CD4-positive, alpha-beta T cell treated with Interleukin-4 for 4 hours (primary cell): ENCODE measurements around the gene MBOAT1.

Source experiments
- DNase-seq: peaks from one replicate; pipeline ENCODE4 v3.0.0-alpha.2; 2020

Gene MBOAT1

DNA sequence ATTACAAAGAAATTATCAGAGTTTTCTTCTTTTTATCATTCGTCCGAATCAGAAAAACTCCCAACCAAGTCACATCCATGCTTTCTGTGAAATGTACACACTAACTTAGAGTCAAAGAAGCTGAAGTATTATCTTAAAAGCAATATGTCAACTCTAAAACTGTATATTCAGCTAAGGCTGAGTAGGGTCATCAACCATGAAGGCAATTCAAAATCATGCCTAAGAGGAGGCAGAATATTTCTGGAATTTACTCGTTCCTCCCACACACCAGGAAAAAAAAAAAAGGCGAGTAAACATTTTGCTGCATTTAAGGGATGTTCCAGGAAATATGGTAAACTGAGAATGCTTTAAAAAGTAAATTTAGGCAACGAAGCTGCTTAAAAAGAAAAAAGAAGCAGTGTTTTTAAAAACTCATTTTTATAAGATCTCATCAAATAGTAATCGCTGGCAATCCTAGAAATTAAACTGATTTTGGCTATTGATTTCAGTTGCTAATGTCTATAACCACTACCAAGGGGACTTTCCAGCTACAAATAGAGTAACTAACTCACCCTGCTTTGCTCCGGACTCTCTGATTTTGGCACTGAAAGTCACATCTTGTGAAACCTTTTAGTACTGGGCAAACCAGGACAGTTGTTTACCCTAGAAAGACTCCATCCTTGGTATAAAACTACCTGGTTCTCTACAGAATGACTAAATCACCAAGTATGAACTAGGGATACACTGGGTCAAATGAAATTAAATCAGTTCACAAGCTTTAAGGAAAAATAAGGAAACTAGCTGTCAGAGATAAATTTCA lies 82.8 kb downstream of the MBOAT1 start:
- no peak for DNase-seq

DNA sequence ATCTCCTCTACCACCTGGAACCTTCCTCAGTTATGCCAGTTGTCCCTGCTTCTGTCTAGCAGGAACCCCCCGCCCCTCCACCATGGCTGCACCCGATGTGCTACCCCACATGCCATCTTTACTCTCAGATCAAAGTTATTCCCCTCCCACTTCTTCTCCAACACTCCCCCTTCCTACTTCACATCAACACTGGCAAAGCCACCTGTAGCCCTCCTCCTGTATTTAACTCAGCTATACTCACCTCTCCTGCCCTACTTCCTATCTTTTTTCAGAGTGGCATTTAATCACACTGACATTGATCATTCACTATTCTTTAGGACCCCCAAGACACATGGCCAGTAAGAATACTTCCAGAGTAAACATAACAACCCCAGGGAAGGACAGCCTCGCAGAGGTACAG lies 84.3 kb downstream of the MBOAT1 start:
- no peak for DNase-seq

DNA sequence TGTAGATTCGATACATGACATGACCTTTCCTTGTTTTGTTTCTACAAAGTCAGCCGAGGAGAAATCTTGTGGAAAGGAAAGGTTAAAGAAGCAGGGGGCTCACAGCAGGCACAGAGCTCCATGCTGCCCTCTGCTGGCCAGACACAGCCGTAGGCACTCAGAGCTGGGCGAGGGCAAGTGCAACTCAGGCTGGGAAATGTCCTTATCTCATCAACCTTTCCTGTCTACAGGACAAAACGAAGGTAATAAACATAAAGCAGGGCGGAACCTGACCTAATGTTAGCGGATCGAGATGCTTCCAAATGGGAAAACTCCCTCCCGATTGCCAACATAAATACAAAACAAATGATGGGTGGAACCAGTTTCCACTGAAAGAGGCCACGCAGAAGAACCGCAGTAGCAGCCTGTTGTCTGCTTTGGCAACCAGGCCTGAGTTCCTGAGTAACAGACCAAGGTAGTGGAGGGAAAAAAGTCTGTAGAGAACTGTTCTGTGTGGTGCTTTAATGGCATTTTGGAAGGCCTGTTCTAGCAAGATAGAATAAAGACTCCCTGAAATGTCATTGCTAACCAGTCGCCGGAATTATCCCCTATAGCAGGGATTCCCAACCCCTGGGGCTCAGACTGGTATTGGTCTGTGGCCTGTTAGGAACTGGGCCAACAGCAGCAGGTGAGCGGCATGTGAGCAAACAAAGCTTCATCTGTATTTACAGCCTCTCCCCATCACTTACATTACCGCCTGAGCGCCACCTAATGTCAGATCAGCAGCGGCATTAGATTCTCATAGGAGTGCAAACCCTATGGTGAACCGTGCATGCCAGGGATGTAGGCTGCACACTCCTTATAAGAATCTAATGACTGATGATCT lies 85.2 kb downstream of the MBOAT1 start:
- peak; percentile 46 for DNase-seq

DNA sequence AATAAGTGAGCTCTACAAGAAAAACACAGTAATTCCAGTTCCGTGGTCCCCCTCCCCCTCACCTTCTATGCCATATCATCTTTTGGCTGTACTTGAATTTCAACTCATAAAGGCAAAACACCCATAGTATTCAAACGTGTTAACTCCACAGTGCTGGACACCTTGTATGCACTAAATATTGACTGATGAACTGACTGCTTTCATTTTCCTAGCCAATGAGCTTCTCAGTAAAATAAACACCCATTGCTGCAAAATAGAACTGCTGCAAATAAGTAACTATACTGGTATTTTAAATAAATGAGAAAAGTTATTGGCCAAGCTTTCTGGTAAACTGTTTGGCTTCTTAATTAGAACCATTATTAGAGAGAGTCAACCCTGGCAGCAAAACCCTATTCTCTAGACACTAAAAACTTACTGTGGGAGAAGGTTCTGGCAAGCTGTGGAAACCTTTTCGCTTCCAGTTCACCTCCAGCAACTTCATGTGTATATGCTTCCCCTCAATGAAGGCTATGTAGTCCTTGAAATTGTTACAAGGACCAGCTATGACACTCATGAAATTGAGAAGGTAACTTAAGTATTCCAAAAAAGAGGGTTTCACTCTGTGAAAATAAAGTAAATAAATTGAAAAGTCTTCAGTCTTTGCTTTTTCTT lies 86.0 kb downstream of the MBOAT1 start:
- no peak for DNase-seq

DNA sequence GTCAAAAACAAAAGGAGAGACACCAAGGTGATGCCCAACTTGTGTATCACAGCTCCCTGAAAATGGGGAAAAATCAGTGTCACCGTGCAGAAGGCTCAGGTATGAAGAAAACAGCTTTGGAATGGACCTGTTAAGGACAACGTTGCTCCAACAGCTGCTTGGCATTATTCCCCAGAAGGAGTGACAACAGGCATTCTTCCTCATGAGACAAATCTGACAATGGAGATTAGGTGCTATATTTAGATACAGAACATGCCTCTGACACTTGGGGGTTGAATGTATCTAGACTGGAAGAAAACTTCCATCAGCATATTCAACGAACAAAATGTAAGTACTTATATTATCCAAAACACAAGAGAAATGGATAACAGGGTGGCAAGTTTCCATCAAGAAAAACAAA lies 87.7 kb downstream of the MBOAT1 start:
- no peak for DNase-seq

DNA sequence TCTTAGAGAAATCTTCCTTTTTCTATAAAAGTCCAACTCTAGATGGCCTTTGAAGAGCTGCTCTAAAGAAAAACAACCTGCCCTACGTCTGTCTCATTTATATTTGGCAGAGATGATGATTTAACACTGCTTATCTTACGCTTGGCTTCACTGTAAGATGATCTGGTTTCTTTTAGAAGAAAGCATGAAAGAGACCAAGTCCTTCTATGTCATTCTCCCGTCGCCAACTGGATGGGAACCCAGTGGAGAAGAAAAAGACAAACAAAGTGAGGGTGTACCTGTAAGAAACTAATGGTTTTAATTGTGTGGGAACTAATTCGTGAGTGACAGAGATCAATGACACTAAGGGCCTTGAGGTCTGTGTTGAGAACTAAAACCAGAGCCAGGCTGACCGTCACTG lies 92.8 kb downstream of the MBOAT1 start:
- DNase-seq = no peak

DNA sequence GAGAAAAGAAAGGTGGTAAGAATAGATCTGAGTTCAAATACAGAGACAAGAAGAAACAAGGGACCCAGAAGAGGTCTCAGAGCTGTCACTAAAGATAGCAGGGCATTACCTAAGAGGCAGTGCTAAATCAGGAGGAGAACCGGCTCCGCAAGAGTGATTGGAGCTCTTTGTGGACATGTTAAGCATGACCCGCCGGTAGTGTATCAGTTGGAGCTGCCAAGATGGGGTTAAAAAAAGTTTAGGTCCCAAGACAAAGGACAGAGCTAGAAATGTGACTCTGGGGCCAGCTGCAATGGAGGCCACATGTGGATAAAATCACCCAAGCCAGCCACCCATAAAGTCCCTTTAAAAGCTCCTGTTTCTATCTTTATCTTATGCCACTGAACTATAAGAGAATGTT lies 93.4 kb downstream of the MBOAT1 start:
- no peak for DNase-seq

DNA sequence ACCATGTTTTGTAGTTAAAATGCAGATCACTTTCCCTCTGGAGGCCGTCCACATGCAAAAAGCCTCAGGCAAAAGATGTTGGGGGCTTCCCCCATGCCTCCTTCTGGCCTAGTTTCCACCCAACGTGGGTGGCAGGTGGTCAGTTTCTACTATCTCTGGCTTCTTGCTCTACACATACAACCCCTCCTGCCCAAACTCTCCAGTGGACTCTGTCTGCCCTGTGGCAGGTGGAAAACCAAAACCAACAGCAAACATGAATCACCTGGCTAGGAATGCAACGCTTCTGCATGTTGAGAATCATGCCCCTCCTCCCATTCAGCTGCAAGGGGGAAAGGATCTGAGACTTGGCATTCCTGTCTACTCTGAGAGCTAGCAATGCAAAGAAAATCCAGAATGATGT lies 94.8 kb downstream of the MBOAT1 start:
- DNase-seq = no peak

DNA sequence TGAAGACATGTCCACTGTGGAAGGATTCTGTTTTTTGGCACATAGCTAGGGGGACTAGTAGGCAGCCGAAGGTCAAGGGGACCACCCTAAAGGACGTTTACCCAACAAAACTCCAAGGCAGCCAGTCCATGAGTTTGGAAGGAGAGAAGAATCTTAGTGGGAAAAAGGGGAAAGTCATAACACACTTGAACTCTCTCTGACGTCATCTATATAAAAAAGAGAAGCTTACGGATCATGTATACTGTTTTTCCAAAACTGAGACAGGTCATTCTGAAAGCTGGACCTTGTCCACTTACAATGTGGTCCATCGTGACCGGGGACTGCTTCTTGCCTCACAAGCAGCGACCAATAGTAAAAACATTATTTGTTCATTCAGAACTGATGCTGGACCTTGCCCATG lies 95.5 kb downstream of the MBOAT1 start:
- no peak for DNase-seq

DNA sequence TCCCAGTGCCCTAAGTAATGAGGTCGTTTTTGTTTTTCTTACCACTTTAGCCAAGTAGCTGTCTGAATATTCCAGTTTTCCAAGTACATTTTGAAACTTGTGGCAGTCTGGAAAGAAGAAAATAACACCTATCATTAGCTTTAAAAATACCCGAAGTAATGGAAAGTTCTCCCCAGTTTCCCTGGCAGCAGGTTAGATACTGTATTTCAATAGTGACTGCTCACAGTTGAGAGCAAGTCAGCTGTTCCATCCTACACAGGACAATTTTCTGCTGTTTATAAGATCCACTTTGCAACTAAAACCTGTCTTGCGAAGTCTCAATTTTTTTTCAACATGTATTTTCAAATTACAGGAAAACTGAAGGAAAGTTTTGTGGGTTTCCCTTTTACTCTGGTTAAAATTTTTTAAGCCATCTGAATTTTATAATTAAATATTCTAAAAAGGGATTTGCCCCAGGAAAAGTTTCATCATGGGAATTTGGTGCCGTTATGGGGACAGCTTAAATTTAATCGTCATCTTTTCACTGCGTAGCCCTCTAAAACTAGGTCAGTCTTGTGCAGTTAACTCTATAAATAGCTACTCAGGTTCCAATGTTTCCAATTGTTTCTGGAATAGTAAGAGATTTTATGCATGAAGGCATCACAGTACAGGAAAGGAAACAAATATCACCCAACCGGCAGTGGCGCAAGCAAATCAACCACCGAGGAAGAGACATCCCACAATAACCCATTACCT lies 96.9 kb downstream of the MBOAT1 start:
- DNase-seq = no peak

DNA sequence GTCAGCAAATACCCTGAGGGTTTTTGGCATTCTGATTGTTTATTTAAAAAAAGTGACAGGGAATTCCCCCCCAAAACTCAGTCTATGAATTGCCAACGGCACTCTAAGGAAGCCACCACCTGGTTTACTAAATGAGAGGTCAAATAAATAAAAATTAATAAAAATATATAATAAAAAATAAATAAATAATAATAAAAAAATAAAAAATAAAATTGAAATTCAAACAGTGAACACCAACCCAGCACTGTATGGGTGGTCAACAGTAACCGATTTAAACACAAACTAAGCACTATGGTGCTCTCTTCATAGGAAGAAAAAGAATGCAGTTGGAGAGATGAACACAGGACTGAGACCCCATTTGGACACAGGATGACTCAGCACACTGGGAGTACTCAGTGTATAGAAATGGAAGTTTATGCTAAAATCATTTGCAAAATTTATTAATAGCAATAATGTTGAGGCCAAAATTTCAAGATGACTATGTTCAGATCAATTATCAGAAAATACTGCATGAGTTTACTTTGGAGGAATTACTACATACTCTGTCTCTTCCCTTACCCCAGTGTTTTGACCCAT lies 98.5 kb downstream of the MBOAT1 start:
- DNase-seq = no peak

DNA sequence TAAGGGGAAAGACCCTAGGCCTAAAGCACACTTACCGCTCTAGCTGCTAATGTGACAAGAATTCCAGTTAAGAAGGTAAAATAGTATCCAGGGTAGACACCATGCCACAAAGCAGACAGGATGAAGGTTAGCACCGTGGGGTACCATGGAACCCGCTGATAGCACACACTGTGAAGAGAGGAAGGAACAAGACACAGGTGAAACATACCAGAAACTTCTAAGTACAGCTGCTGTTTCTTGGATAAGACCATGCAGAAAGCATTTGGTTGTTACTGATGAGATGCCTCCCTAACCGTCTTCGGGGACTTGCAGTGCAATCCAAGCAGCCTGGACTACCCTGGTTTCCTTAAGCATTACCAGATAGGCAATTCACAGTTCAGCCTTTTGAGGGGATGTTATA lies 99.4 kb downstream of the MBOAT1 start:
- DNase-seq = no peak

DNA sequence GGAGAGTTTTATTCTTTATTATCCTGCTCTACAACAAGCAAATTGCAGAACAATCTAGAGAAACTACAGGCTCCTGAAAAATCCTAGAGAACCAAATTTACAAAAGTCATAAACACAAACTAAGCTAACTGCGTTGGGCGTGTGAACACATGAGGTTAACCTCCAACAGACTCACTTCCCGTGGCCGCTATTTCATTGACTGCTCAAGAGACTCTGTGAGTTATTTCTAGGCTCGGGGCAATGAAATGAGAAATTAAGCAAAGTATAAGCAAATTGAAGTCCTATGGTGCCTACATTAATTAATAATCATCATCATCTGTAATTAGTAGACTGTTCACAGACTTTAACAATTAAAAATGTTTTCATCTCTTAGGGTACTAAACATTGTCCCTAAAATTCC lies 100.0 kb downstream of the MBOAT1 start:
- no peak for DNase-seq

DNA sequence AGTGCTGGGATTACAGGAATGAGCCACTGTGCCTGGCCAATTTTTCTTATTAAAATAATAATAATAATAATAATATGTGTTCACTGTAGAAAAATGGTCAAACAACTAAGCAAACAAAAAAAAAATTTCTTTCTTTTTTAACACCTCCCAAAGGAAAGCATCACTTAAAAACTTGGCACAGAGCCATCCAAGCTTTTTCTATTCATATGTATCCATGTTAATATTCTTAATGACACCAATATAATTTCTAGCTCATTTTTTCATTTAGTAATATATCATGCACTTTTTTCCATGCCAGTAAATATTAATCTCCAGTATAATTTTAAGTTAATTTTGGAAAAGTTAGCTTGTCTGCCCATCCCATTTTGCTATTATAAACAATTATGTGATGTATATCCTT lies 101.8 kb downstream of the MBOAT1 start:
- DNase-seq = no peak

DNA sequence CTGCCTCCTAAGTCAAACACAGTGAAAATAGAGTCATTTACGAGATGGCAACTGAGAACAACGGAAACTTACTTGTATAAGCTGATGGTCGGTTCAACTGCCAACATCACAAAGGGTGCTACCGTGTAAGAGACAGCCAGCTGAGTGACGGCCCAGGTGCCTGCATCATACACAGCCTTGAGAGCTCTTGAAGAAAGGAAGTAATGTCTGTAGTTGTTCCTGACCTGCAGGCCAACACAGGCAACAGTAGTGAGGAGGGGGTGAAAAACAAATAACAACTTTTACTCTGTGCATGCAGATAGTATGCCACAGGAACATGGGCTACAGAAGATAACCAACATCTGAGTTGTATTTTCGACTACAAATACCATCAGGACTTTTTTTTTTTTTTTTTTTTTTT lies 102.7 kb downstream of the MBOAT1 start:
- no peak for DNase-seq

DNA sequence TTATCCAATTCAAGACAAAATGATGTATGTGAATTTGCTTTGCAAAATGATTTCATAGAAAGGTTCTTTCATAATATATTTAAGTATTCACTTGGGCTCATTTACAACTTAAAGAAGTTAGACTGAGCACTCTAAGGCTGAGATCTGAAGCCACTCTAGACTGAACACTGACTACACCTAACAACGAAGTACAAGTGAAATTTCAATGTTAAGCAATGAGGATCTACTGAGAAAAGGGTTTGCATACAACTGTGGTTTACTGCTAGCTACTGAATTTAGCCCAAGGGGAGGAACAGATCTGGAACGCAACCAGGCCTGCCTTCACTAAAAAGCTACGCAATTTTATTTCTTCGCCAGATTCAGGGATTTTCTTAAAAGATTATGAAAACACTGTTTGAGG lies 106.4 kb downstream of the MBOAT1 start:
- DNase-seq = no peak

DNA sequence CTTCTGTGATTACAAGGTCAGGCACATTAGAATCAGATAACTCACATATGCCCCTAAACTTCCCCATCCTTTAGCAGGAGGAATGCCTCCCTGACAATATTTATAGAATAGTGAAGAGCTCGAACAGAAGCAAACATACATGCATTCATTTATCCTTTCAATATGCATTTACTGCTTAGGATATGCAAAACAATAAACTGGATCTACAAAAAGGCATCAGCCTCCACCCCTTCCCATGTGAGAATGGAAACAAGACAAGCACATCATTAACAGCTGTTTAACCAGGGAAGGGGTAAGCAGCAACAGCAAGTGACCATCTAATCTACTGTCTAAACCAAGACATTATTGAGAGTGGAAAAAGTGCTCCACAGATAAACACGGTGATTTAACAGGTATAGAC lies 107.6 kb downstream of the MBOAT1 start:
- no peak for DNase-seq

DNA sequence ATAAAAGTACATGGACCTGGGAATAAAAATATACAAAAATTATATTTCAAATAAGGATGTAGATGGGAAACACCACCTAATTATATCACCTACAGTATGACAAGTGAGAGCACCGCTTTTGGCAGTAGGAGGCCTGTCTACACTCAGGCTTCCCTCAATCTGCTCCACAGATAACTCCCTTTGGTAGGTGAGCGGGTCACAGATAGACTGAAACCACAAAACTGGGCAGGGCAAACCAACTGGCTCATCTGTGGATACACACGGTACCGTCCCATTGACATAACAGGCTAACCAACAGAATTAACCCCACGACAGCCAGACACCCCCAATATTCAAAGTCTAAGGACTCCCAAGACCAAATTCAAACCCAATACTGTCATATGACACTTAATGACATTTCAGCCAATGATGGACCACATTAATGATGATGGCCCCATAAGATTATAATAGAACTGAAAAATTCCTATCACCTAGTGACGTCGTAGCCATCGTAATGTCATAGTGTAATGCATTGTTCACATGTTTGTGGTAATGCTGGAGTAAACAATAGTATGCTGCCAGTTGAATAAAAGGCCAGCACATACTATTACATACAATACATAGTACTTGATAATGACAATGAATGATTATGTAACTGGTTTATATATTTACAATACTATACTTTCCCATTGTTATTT lies 109.7 kb downstream of the MBOAT1 start:
- DNase-seq = no peak

DNA sequence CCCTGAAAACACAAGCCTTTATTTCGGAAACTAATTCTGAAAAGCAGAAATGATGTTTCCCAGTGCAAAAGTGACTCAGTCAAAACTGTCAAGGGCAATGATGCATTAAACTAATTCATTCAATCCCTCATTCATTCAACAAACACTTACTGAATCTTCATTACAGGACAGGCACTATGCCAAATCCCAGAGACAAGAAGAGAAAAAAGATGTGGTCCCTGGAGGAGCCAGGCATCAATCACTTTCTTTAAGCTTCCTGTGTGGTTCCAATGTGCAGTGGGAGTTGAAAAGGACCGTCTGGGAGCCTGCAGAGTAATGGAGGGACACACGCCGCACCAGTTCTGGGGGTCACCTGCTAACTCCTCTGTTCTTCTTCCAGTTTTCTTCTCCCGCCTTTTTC lies 113.1 kb downstream of the MBOAT1 start:
- no peak for DNase-seq

DNA sequence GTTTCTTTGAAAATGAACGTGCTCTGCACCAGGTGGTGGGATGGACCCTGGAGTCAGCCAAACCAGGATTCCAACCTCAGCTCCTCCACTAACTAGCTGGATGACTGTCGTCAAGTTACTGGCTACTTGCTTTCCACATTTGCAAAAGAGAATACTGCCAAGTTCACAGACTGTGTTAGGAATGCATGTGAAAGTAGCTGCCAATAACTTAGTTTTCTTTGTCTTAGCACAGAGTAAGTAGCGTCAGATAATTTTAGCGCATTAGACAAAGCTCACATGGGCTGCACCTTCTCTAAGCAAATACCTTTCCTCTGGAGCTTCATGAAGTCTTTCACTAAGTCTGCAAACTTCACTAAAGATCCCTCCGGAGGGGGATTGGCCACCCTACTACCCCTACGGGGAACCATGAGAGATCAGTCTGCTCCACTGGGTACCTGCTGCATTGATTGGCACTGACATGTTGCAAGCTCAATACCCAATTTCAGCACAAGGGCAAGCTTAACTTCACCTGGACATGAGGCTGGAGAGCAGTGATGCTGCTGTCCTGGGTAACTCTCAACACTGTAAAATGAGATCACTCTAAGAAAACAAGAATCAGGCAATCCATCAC lies 113.9 kb downstream of the MBOAT1 start:
- DNase-seq = no peak

DNA sequence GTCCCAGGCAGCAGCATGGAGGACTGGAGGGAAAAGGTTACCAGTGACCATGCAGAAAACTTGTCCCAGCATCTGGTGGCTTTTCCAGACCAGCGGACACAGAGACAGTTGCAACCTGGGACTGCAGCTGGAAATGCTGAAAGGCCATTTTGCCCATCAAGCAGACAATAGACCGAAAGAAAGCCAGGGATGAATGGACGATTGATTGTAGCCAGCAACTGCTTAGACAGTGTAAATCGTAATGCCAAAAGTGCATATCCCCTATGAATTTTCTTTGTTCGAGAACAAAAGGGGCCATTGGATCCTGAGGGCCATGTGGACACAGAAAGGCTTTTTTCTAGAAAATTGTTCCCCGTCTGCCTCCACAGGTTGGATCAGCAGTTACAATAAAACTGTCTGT lies 115.7 kb downstream of the MBOAT1 start:
- no peak for DNase-seq

DNA sequence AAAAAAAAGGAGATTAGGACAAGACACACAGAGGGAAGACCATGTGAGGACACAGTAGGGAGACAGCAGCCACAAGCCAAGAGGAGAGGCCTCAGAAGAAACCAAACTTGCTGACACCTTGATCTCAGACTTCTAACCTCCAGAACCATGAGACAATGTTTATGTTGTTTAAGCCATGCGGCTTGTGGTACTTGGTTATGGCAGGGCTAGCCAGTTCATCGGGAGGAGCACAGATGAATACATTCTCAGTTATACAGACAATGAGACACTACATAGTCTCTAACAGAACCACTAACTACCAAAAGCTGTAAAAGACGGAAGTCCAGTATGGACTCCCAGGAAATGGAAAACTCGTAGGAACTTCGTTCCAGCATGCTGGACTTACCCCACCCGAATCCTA lies 116.8 kb downstream of the MBOAT1 start:
- DNase-seq = no peak
